Heart left ventricle (tissue), 13 donors: ENCODE measurements around the gene PTGES3L.

ENCODE experiments used
- POLR2A ChIP-seq, 2 donors: fragments of 450-650 bp; IDR thresholded peaks; one replicate each; pipeline ENCODE4 v1.6.1; 2017; ENCODE audit warnings: antibody characterized with exemption in 2 of 2, mild to moderate bottlenecking in 2 of 2, moderate library complexity in 2 of 2
- TF ChIP-seq, protein P1 (sequence below), 12 donors: fragments of 200-600 bp; sonication (generic) in 4 of 12; IDR thresholded peaks; one replicate each; pipeline versions ENCODE4 v1.5.0 to v1.8.0; 2018 to 2022; ENCODE audit warnings: antibody characterized with exemption in 12 of 12, mild to moderate bottlenecking in 5 of 12
- donor health status: ischemic (EF 13 %, LVEDD 7.1; RV severe dilation, severe dysfunction).
- donor health status: DM: no; HTN: yes; CAD: no.
- donor health status: DM: no; HTN: no; CAD: no.
- donor health status: ischemic (EF 25% LVEDD 6.9; RV normal size, moderate dysfunction).
- donor health status: ischemic (EF 25% LVEDD 5.7; RV mildly dilated, moderate dysfunction).
- donor health status: ischemic (EF 35%, LVEDD 5.7; RV mildly dilated, moderate dysfunction).
- donor health status: nonischemic (EF 11% LVEDD 7.7; RV severe dilation, severe dysfunction).
- donor health status: DM: yes; HTN: yes; CAD: no.
- donor health status: PGD.
- donor health status: ischemic (EF 29% LVEDD 5.4; RV normal size, mild dysfunction).
- donor health status: nonischemic (EF 23%, LVEDD 6.1; RV moderate dilation, normal function).

DNA sequence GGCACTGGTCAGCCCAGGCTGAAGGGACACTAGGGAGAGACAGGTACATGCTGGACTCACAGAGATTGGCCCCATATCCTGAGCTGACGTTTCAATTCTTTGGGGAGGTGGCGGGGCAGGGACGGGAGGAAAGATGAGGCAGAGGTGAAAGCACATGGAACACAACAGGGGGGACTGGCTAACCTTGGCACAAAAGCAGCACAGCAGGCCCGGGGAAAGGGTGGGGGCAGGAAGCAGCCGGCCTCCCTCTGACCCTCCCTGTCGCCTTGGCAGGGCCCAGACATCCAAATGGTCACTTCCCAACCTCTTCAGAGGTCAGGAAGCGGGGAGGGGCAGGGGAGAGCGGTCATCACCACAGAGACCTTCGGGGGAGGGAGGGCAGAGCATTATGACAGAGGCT, 35.7 kb upstream of the PTGES3L start:
- TF ChIP-seq, protein P1, sequence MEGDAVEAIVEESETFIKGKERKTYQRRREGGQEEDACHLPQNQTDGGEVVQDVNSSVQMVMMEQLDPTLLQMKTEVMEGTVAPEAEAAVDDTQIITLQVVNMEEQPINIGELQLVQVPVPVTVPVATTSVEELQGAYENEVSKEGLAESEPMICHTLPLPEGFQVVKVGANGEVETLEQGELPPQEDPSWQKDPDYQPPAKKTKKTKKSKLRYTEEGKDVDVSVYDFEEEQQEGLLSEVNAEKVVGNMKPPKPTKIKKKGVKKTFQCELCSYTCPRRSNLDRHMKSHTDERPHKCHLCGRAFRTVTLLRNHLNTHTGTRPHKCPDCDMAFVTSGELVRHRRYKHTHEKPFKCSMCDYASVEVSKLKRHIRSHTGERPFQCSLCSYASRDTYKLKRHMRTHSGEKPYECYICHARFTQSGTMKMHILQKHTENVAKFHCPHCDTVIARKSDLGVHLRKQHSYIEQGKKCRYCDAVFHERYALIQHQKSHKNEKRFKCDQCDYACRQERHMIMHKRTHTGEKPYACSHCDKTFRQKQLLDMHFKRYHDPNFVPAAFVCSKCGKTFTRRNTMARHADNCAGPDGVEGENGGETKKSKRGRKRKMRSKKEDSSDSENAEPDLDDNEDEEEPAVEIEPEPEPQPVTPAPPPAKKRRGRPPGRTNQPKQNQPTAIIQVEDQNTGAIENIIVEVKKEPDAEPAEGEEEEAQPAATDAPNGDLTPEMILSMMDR (IDR thresholded peaks at IDR 0.05), result no peak
- TF ChIP-seq POLR2A (IDR thresholded peaks at IDR 0.05), result no peak
